CD4-positive, alpha-beta T cell (primary cell): Measurements from ENCODE around the gene RIC3. TPM values are rescaled to one million over a fixed set of nuclear protein-coding genes. Genes with fewer than 3 reads are reported as not detected.

Source experiments
- ATAC-seq: fragments of 200-7000 bp; cut with Tn5 transposase; one replicate; pipeline ENCODE4 v1.10.0; 2022; ENCODE audit warnings: mild to moderate bottlenecking; ENCODE audit not compliant: poor library complexity
- CTCF ChIA-PET: fragments of 350-600 bp; sonication (Branson Sonifier 250); formaldehyde crosslinking; loops from one replicate; lab custom pipeline; 2021; ENCODE audit warnings: antibody characterized with exemption, inconsistent platforms; lab: Charles Lee
- POLR2A ChIA-PET: fragments of 350-600 bp; sonication (Branson Sonifier 250); formaldehyde crosslinking; loops from one replicate; lab custom pipeline; 2021; ENCODE audit warnings: antibody characterized with exemption, inconsistent platforms; lab: Charles Lee
- DNase-seq, 14 experiments: peaks; one replicate each; pipeline ENCODE4 v3.0.0-alpha.2; 2013 to 2020; ENCODE audit warnings: mixed read lengths in 2 of 14
- H3K27ac ChIP-seq, 2 donors: one replicate each; pipeline versions ENCODE4 v1.5.1 to v1.7.0; 2013; ENCODE audit warnings: low read length in 2 of 2, low read depth in 1 of 2, mild to moderate bottlenecking in 1 of 2
- H3K27me3 ChIP-seq, 2 experiments: 1 replicate in 1 of 2; 2 replicates in 1 of 2; pipeline versions ENCODE4 v1.6.1 to v1.7.0; 2013; ENCODE audit warnings: low read length in 2 of 2, control low read depth in 1 of 2, mild to moderate bottlenecking in 1 of 2, moderate library complexity in 1 of 2; ENCODE audit not compliant: insufficient read depth in 2 of 2, control insufficient read depth in 1 of 2
- H3K36me3 ChIP-seq: one replicate; pipeline ENCODE4 v1.6.1; 2013; ENCODE audit warnings: low read length, control low read depth; ENCODE audit not compliant: insufficient read depth
- H3K4me1 ChIP-seq: one replicate; pipeline ENCODE4 v1.6.1; 2013; ENCODE audit warnings: low read length, control low read depth; ENCODE audit not compliant: insufficient read depth
- H3K4me3 ChIP-seq: one replicate; pipeline ENCODE4 v1.5.1; 2013; ENCODE audit warnings: mild to moderate bottlenecking, low read length, moderate library complexity
- H3K9me3 ChIP-seq, 2 experiments: 1 replicate in 1 of 2; 2 replicates in 1 of 2; pipeline versions ENCODE4 v1.6.1 to v1.7.0; 2013; ENCODE audit warnings: low read length in 2 of 2, mild to moderate bottlenecking in 2 of 2, control low read depth in 1 of 2, moderate library complexity in 1 of 2; ENCODE audit not compliant: control insufficient read depth in 1 of 2, insufficient read depth in 1 of 2
- H3K27ac Mint-ChIP-seq: one replicate; pipeline ENCODE4 v1.8.0; 2020; ENCODE audit warnings: mixed read lengths
- H3K27me3 Mint-ChIP-seq: one replicate; pipeline ENCODE4 v1.8.0; 2021; ENCODE audit warnings: mixed read lengths
- H3K36me3 Mint-ChIP-seq: one replicate; pipeline ENCODE4 v1.8.0; 2021; ENCODE audit warnings: low read depth, mixed read lengths
- H3K4me1 Mint-ChIP-seq: one replicate; pipeline ENCODE4 v1.8.0; 2021; ENCODE audit warnings: low read depth, mixed read lengths
- H3K4me3 Mint-ChIP-seq: one replicate; pipeline ENCODE4 v1.8.0; 2020; ENCODE audit warnings: mild to moderate bottlenecking, mixed read lengths
- H3K9me3 Mint-ChIP-seq: one replicate; pipeline ENCODE4 v1.8.0; 2020; ENCODE audit warnings: mixed read lengths
- intact Hi-C, 2 experiments: fragments of 100-400 bp; cut with DNase I in 1 of 2; cut with micrococcal nuclease in 1 of 2; formaldehyde crosslinking; loops; one replicate each; pipeline versions ENCODE4 v1.15.1 to v1.9.0; 2023 to 2025; cut with DNase I, micrococcal nuclease
- total RNA-seq, 174 experiments: library from RNA in 2 of 174; stranded (reverse) in 2 of 174; gene quantifications; one replicate each; pipeline ENCODE4 v1.2.3 and lab custom pipeline; 2021 to 2026
- TF ChIP-seq, protein P1 (sequence below): fragments of 200-600 bp; IDR thresholded peaks from one replicate; pipeline ENCODE4 v1.8.0; 2022; ENCODE audit warnings: antibody characterized with exemption, mild to moderate bottlenecking

RIC3 gene
- total RNA-seq, 2 experiments from 2014 or later = 55.3 to 57.6 TPM

- Mint-ChIP-seq H3K9me3 (no peaks in the 10 kb centered on the region), H3K4me1 (no peaks in the 10 kb centered on the region), H3K36me3 (peaks cover 48% of the 10 kb centered on the region), H3K27me3 (no peaks in the 10 kb centered on the region), H3K4me3 (no peak overlapping the region), H3K27ac (no peak overlapping the region)
- ChIA-PET POLR2A (no interaction called here), CTCF (no interaction called here)
- Histone ChIP-seq H3K4me1 (no peaks in the 10 kb centered on the region), H3K27ac (no peak overlapping the region), H3K27me3 (no peaks in the 10 kb centered on the region), H3K36me3 (peaks cover 21% of the 10 kb centered on the region), H3K9me3 (no peaks in the 10 kb centered on the region), H3K4me3 (no peak overlapping the region)
- intact Hi-C loops = no loop called here
- ATAC-seq = no peak
- DNase-seq = no peak
- TF ChIP-seq, protein P1, sequence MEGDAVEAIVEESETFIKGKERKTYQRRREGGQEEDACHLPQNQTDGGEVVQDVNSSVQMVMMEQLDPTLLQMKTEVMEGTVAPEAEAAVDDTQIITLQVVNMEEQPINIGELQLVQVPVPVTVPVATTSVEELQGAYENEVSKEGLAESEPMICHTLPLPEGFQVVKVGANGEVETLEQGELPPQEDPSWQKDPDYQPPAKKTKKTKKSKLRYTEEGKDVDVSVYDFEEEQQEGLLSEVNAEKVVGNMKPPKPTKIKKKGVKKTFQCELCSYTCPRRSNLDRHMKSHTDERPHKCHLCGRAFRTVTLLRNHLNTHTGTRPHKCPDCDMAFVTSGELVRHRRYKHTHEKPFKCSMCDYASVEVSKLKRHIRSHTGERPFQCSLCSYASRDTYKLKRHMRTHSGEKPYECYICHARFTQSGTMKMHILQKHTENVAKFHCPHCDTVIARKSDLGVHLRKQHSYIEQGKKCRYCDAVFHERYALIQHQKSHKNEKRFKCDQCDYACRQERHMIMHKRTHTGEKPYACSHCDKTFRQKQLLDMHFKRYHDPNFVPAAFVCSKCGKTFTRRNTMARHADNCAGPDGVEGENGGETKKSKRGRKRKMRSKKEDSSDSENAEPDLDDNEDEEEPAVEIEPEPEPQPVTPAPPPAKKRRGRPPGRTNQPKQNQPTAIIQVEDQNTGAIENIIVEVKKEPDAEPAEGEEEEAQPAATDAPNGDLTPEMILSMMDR = no peak
These were observed 63.2 kb downstream of the RIC3 start for GRCh38 chr11:8105666-8106065.

DNA sequence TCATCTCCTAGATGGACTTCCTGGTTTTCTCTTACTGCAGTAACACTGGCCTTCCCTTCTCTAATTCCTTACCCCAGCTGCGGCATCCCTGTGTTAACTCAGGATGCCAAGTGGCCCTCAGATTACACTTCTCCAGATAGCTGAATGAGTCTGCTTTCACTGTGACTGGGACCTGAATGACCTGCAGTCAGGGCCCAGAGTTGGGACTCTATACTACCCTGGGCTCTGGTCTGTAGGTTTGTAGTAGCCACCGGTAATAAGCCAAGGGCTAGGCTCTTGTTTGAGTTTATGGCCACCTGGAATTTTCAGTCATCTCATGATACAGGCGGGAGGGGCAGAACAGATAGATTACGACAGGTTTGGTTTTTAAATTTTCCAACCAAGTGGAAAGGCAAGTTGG is 63.7 kb downstream of the RIC3 start:
- peaks cover 15% of the 10 kb centered on the region for H3K36me3 ChIP-seq
- H3K4me1 Mint-ChIP-seq = no peaks in the 10 kb centered on the region
- no peaks in the 10 kb centered on the region for H3K4me1 ChIP-seq
- ATAC-seq = no peak
- H3K9me3 Mint-ChIP-seq = no peaks in the 10 kb centered on the region
- no peaks in the 10 kb centered on the region for H3K27me3 Mint-ChIP-seq
- intact Hi-C loops = no loop called here
- no peaks in the 10 kb centered on the region for H3K9me3 ChIP-seq
- H3K27me3 ChIP-seq = no peaks in the 10 kb centered on the region
- H3K27ac Mint-ChIP-seq = no peak overlapping the region
- ChIA-PET CTCF (no interaction called here), POLR2A (no interaction called here)
- TF ChIP-seq, protein P1 = no peak
- no peak overlapping the region for H3K4me3 Mint-ChIP-seq
- no peak for DNase-seq
- H3K4me3 ChIP-seq = no peak overlapping the region
- no peak overlapping the region for H3K27ac ChIP-seq
- H3K36me3 Mint-ChIP-seq = peaks cover 43% of the 10 kb centered on the region

DNA sequence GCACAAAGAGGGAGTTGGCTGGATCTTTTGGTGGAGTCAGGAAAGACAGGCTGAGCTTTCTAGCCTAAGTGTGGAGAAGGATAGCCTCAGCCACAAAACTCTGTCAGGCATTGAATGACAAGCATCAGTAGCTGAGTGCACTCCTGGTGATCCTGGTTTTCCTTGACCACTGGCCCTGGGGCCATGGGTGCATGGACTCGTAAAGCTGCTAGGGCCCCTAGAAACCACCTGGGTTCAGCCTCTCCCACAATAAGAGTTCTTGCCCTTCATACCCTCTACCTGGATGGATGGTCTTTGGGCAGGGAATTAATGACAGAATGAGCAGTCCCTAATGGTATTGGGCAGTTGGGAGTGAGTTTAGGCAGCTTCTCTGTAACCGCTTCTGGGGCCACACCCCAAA is 64.9 kb downstream of the RIC3 start:
- Histone ChIP-seq H3K36me3 (peaks cover 10% of the 10 kb centered on the region), H3K4me1 (no peaks in the 10 kb centered on the region), H3K27ac (no peak overlapping the region), H3K27me3 (no peaks in the 10 kb centered on the region), H3K9me3 (no peaks in the 10 kb centered on the region), H3K4me3 (no peak overlapping the region)
- Mint-ChIP-seq H3K36me3 (peaks cover 32% of the 10 kb centered on the region), H3K27ac (no peak overlapping the region), H3K4me3 (no peak overlapping the region), H3K27me3 (no peaks in the 10 kb centered on the region), H3K4me1 (no peaks in the 10 kb centered on the region), H3K9me3 (no peaks in the 10 kb centered on the region)
- POLR2A ChIA-PET = no interaction called here
- TF ChIP-seq, protein P1 = no peak
- intact Hi-C loops = no loop called here
- CTCF ChIA-PET = no interaction called here
- ATAC-seq (no peak), DNase-seq (no peak)
